ENCODE results near the gene HIPK2. TPM values are rescaled to one million over a fixed set of nuclear protein-coding genes. Genes with fewer than 3 reads are reported as not detected.
A peak's percentile ranks its signal among the peaks of the same experiment; 100 is the strongest.

The HIPK2 gene
- total RNA-seq, 1 donor from 2014 or later = 61.5 TPM

DNA sequence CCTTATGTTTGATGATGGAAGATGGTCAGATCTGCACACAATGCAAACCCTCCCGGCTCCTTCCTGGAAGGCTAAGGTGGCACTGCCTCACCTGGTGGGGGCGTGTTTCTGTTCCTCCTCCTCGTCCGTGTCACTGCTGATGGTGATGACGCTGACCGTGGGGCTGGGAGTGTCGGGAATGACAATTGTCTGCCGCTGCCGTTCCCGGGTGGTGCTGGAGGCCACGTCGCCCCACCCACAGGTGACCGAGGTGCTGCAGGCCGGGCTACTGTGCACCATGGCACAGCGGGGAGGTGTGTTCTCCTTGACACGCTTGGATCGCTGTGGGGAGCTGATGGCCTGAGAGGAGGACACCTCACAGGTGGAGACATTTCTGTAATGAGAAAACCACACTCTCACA is 181.2 kb downstream of the HIPK2 start:
- no peaks in the 10 kb centered on the region for H3K27me3 Mint-ChIP-seq (ENCODE audit: low read depth)
- H3K4me3 Mint-ChIP-seq = no peak overlapping the region
- peaks cover 12% of the 10 kb centered on the region for H3K36me3 Mint-ChIP-seq (ENCODE audit: low read depth)
- H3K9me3 Mint-ChIP-seq = no peaks in the 10 kb centered on the region
- H3K4me1 Mint-ChIP-seq = no peaks in the 10 kb centered on the region
- TF ChIP-seq, protein P1, sequence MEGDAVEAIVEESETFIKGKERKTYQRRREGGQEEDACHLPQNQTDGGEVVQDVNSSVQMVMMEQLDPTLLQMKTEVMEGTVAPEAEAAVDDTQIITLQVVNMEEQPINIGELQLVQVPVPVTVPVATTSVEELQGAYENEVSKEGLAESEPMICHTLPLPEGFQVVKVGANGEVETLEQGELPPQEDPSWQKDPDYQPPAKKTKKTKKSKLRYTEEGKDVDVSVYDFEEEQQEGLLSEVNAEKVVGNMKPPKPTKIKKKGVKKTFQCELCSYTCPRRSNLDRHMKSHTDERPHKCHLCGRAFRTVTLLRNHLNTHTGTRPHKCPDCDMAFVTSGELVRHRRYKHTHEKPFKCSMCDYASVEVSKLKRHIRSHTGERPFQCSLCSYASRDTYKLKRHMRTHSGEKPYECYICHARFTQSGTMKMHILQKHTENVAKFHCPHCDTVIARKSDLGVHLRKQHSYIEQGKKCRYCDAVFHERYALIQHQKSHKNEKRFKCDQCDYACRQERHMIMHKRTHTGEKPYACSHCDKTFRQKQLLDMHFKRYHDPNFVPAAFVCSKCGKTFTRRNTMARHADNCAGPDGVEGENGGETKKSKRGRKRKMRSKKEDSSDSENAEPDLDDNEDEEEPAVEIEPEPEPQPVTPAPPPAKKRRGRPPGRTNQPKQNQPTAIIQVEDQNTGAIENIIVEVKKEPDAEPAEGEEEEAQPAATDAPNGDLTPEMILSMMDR (conservative IDR thresholded peaks at IDR 0.05) = no peak
- no peak for DNase-seq (ENCODE audit: low read depth, low spot score)
- no peak overlapping the region for H3K27ac Mint-ChIP-seq (ENCODE audit: unreplicated experiment)

GRCh38 chr7:139595806-139596205 is 182.0 kb downstream of the HIPK2 start:
- no peak for DNase-seq (ENCODE audit: low read depth, low spot score)
- Mint-ChIP-seq H3K27me3 (ENCODE audit: low read depth) (no peaks in the 10 kb centered on the region), H3K27ac (ENCODE audit: unreplicated experiment) (no peak overlapping the region), H3K4me1 (no peaks in the 10 kb centered on the region), H3K9me3 (no peaks in the 10 kb centered on the region), H3K4me3 (no peak overlapping the region), H3K36me3 (ENCODE audit: low read depth) (peaks cover 16% of the 10 kb centered on the region)
- TF ChIP-seq, protein P1 (conservative IDR thresholded peaks at IDR 0.05) = no peak

DNA sequence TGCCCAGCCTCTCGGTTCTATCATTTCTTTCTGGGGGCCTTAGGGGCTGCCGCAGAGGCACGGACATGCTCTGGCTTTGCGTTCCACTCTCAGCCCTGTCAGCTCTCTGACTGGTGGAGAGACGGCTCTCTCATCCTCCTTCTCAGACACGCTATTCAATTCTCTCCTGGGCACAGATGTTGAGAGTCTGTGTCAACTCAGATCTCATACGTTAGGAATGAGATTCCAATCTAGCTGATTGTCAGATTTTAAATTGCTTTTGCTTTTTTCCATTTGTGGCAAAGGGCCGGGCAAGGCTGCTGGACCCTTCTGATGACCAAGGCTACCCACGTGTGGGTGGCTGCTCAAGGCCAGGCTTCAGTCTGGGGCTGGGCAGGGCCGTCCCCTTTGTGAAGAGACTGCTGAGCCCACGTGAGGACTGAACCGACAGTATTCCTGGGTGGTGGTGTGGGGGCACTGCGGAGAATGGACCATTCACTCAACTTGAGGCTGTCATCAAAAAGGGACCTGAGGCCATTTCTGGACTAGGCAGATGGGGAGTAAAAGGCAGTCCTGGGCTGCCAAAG is 182.8 kb downstream of the HIPK2 start:
- H3K36me3 Mint-ChIP-seq (ENCODE audit: low read depth) = peaks cover 16% of the 10 kb centered on the region
- H3K27ac Mint-ChIP-seq (ENCODE audit: unreplicated experiment) = no peak overlapping the region
- H3K27me3 Mint-ChIP-seq (ENCODE audit: low read depth) = no peaks in the 10 kb centered on the region
- H3K9me3 Mint-ChIP-seq = no peaks in the 10 kb centered on the region
- H3K4me3 Mint-ChIP-seq = no peak overlapping the region
- no peaks in the 10 kb centered on the region for H3K4me1 Mint-ChIP-seq
- no peak for DNase-seq (ENCODE audit: low read depth, low spot score)
- TF ChIP-seq, protein P1 (conservative IDR thresholded peaks at IDR 0.05) = no peak

DNA sequence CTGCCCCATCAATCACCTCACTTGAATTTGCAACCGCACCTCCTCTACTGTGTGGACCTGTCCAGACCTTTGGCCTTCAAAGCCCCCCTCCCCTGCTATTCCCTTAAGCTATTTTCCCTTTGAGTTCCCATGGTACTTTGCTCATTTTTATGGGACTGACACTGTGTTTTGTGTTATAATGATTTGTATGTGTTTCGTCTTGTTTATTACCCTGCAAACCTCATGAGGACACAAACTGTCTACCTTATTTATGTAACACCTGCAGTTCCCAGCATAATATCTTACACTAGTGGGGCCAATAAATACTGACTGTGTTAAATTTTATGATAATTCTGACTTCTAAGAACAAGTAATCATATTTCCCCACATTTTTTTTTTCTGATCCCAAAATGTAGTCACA is 183.7 kb downstream of the HIPK2 start:
- Mint-ChIP-seq H3K36me3 (ENCODE audit: low read depth) (peaks cover 16% of the 10 kb centered on the region), H3K27ac (ENCODE audit: unreplicated experiment) (peak overlapping the region; percentile 64), H3K9me3 (no peaks in the 10 kb centered on the region)

GRCh38 chr7:139592801-139593461 is 184.9 kb downstream of the HIPK2 start:
- no peaks in the 10 kb centered on the region for H3K9me3 Mint-ChIP-seq
- H3K27ac Mint-ChIP-seq (ENCODE audit: unreplicated experiment) = no peak overlapping the region
- no peaks in the 10 kb centered on the region for H3K27me3 Mint-ChIP-seq (ENCODE audit: low read depth)
- DNase-seq (ENCODE audit: low read depth, low spot score) = no peak
- TF ChIP-seq, protein P1 (conservative IDR thresholded peaks at IDR 0.05) = no peak
- H3K4me3 Mint-ChIP-seq = no peak overlapping the region
- peaks cover 16% of the 10 kb centered on the region for H3K36me3 Mint-ChIP-seq (ENCODE audit: low read depth)
- no peaks in the 10 kb centered on the region for H3K4me1 Mint-ChIP-seq

More for the DNA sequence above, 183.7 kb downstream of the HIPK2 start:
- H3K27me3 Mint-ChIP-seq (ENCODE audit: low read depth) = no peaks in the 10 kb centered on the region
- DNase-seq (ENCODE audit: low read depth, low spot score) = no peak
- no peak overlapping the region for H3K4me3 Mint-ChIP-seq
- H3K4me1 Mint-ChIP-seq = no peaks in the 10 kb centered on the region
- TF ChIP-seq, protein P1 (conservative IDR thresholded peaks at IDR 0.05) = no peak
